Activated CD8-positive, alpha-beta memory T cell treated with anti-CD3 and anti-CD28 coated beads for 48 hours (primary cell): ENCODE results near the gene SERPINA12.

ENCODE experiments used
- DNase-seq, 3 experiments: peaks; one replicate each; pipeline ENCODE4 v3.0.0-alpha.2; 2020; ENCODE audit warnings: low read depth in 2 of 3, low spot score in 2 of 3

SERPINA12 gene

GRCh38 chr14:94467728-94468520, 41.3 kb downstream of the SERPINA12 start:
- DNase-seq = no peak

- DNase-seq = no peak
These were observed 42.4 kb downstream of the SERPINA12 start for GRCh38 chr14:94466706-94467370.

DNA sequence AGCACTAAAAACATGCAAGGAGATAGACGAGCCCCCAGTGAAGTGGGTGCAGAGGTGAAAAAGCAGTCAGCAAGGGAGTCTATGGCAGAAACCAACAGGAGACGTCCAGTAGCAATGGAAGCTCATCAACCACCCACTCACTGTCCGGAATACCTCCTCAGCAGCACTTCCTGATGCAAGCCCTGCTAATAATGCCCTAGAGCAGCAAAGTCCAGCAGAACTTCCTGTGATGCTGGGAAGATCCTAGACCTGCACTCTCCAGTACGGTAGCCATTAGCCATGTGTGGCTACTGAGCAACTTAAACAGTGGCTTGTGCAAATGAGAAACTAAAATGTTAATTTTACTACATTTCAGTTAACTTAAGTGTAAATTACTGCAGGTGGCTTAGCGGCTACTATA, 44.2 kb downstream of the SERPINA12 start:
- no peak for DNase-seq

- no peak for DNase-seq
These were observed 45.0 kb downstream of the SERPINA12 start for GRCh38 chr14:94464290-94464689.

- no peak for DNase-seq
These were observed 46.3 kb downstream of the SERPINA12 start for GRCh38 chr14:94462763-94463572.

DNA sequence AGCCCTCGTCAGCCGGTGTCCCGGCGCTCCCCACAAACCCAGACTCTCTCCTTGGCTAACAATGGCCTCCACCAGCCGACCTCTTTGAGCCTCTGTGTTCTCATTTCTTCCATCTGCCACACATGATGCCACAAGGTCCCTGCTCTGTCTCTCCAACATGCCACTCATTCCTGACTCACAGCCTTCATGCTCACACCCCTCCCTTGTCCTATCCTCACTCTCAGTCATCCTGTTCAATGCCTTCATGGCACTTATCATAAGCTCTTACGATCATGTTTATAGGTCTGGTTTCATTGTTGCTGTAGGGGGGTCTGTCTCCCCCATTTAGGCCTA, 47.1 kb downstream of the SERPINA12 start:
- no peak for DNase-seq

GRCh38 chr14:94461526-94462218, 47.6 kb downstream of the SERPINA12 start:
- DNase-seq = no peak

- DNase-seq = no peak
These were observed 48.4 kb downstream of the SERPINA12 start for GRCh38 chr14:94460631-94461416.

DNA sequence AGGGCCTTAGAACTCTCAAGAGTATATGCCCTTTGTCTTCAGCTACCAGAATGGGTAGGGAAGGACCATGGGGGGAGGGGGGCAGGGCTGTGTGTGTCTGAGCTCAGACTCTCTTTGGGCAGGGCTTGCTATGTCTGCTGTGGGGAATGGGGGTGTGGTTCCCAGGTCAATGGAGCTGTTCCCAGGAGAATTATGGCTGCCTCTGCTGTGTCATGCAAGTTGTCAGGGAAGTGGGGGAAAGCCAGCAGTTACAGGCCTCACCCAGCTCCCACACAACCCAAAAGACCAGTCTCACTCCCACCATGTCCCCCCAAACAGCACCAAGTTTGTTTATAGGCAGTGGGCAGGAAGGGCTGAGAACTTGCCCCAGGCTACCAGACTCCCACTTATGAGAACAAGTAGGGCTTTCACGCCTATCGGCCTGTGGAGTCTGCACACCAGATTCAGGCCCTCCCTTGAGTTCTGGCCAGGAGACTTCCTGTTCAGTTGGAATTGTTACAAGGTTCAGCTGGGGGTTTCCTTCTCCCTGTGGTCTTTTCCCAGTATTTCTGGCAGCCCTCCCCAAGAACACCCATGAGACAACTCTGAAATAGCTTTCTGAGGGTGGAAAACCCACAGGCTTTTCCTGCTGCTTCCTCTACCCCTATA, 50.6 kb downstream of the SERPINA12 start:
- DNase-seq = no peak

GRCh38 chr14:94458096-94458495, 51.2 kb downstream of the SERPINA12 start:
- no peak for DNase-seq

DNA sequence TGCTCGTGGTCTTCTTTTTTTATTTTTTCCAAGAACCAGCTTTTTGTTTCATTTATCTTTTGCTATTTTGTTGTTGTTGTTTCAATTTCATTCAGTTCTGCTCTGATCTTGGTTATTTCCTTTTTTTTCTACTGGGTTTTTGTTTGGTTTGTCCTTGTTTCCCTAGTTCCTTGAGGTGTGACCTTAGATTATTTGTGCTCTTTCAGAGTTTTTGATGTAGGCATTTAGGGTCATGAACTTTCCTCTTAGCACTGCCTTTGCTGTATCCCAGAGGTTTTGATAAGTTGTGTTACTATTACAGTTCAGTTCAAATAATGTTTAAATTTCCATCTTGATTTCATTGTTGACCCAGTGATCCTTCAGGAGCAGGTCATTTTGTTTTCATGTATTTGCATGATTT, 53.3 kb downstream of the SERPINA12 start:
- no peak for DNase-seq

GRCh38 chr14:94451826-94452225, 57.4 kb downstream of the SERPINA12 start:
- DNase-seq = no peak

DNA sequence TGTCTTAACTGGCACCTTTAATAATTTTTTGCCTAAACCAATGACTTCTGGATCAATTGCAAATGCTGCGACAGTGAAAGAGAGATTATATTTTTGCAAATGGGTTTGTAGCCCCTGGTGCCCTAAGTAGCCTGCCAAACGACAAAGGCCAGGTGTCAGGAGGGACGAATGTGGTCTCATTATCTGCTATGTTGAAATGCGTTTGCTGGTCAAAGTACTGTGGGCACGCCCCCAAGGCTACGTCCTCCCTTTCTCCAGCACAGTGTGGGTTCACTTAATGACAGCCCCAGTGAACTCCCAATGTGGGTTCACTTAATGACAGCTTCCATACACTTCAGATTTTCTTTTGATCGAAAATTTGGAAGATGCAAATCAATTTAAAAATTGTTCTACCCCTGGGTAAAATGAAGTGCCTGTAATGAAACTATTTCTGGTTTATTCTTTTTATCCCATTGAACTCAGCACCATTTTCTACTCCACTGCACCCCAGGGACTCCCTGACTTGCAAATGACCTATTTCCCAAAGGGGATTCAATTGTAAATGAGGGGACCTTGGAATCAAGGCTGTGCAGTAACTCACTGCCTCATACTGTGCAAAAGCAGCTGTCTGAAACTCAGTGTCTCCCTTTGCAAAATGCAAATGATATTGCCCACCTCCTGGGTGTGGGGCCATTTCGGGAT, 58.0 kb downstream of the SERPINA12 start:
- no peak for DNase-seq

DNA sequence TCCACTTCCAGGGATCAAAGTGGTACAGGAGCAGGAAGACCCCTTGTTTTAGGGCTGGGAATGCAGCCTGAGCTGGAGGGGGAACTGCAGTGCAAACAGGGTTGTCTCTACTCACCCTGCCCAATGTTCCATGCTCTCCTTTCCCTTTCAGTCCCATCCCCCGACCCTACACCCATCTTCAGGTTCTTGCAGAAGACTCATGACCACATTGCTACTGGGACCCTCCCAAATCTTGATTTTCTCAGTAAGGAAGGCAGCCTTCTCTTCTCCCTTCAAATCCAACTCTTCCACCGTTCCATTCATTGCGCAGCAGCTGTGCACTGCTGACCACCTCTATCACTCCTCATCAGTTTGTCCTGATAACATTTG, 58.6 kb downstream of the SERPINA12 start:
- DNase-seq = no peak

- no peak for DNase-seq
These were observed 59.3 kb downstream of the SERPINA12 start for GRCh38 chr14:94449930-94450329.

DNA sequence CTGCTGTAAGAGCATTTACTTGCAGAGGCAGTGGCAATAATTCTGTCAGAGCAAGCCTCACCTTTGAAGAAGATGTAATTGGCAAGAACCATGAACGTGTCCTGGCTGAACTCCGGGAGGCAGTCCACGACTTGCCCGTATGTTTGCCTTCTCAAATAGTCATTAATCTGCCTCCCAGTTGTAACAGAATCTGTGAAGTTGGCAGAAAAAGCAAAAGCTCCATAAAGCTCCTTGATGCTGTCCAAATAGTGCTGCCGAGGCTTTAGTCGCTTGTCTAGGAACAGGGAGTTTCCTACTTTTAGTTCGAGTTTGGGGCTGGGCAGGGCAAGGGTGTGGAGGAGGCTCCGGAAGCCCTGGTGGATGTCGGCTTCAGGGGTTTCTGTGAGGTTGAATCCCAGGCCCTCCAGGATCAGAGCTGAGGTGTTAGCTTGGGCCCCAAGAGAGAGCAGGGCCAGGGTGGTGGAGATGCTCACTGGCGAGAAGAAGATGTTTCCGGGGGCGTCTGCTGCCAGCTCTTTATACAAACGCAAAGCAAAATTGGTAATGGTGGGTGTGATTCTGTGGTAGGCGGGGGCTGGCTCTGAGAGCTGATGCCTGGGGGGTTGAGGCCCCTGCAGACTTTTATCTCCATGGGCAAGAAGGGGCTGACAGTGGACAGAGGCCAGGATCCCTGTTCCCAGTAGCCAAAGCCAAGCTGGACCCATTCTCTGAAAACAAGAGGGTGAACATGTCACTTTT, 61.0 kb downstream of the SERPINA12 start:
- DNase-seq = no peak

GRCh38 chr14:94447206-94447605, 62.1 kb downstream of the SERPINA12 start:
- no peak for DNase-seq

- no peak for DNase-seq
These were observed 63.1 kb downstream of the SERPINA12 start for GRCh38 chr14:94446126-94446525.

GRCh38 chr14:94445003-94445402, 64.3 kb downstream of the SERPINA12 start:
- DNase-seq = no peak
